SU-DHL-6 (cell line): ENCODE results near the gene UNC5A.

Experiments used
- EZH2phosphoT487 ChIP-seq: fragments of 200-600 bp; sonication (generic), shearing (Covaris generic); conservative IDR thresholded peaks from 2 replicates; pipeline ENCODE4 v1.6.1; 2018; ENCODE audit warnings: mild to moderate bottlenecking, antibody characterized with exemption, low read length, moderate library complexity, mixed read lengths
- TF ChIP-seq, protein P1 (sequence below): fragments of 200-600 bp; sonication (generic); IDR thresholded peaks from one replicate; pipeline ENCODE4 v1.5.1; 2017; ENCODE audit warnings: antibody characterized with exemption, mild to moderate bottlenecking, low read length, moderate library complexity; ENCODE audit not compliant: insufficient read depth, poor library complexity, severe bottlenecking

DNA sequence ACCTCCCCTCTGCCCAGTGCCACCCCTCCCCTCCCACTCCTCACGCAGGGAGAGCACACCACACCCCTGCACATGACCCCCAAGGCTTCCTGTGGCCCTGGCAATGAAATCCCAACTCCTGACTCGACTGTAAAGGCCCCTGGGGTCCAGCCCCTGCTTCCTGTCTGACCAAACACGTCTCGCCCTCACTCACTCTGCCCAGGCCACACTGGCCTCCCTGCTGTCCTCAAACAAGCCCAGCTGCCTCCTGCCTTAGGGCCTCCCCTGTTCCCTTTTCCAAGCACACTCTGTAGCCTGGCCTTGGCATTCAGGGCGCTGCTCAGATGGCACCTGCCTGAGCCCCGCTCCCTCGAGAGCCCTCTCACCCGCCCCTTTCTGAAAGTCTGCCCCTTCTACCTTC is 46.4 kb downstream of the UNC5A start:
- TF ChIP-seq, protein P1, sequence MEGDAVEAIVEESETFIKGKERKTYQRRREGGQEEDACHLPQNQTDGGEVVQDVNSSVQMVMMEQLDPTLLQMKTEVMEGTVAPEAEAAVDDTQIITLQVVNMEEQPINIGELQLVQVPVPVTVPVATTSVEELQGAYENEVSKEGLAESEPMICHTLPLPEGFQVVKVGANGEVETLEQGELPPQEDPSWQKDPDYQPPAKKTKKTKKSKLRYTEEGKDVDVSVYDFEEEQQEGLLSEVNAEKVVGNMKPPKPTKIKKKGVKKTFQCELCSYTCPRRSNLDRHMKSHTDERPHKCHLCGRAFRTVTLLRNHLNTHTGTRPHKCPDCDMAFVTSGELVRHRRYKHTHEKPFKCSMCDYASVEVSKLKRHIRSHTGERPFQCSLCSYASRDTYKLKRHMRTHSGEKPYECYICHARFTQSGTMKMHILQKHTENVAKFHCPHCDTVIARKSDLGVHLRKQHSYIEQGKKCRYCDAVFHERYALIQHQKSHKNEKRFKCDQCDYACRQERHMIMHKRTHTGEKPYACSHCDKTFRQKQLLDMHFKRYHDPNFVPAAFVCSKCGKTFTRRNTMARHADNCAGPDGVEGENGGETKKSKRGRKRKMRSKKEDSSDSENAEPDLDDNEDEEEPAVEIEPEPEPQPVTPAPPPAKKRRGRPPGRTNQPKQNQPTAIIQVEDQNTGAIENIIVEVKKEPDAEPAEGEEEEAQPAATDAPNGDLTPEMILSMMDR: no peak
- TF ChIP-seq EZH2phosphoT487: no peak
